Hematopoietic multipotent progenitor cell treated with erythropoietin and hydrocortisone succinate and interleukin-3 and kit ligand, for 4 days (in vitro differentiated cells): ENCODE data around the gene OSM.

ENCODE experiments used
- DNase-seq: peaks from one replicate; pipeline ENCODE4 v3.0.0-alpha.2; 2015

The OSM gene

GRCh38 chr22:30285176-30285845, 18.7 kb upstream of the OSM start:
- no peak for DNase-seq

- no peak for DNase-seq
These were observed 18.0 kb upstream of the OSM start for GRCh38 chr22:30284666-30285065.

GRCh38 chr22:30284172-30284571, 17.5 kb upstream of the OSM start:
- DNase-seq: peak; percentile 86

- no peak for DNase-seq
These were observed 16.7 kb upstream of the OSM start for GRCh38 chr22:30283342-30283741.

GRCh38 chr22:30282616-30283046, 16.0 kb upstream of the OSM start:
- peak; percentile 71 for DNase-seq

- DNase-seq: no peak
These were observed 13.9 kb upstream of the OSM start for GRCh38 chr22:30280505-30280904.

GRCh38 chr22:30279932-30280331, 13.3 kb upstream of the OSM start:
- DNase-seq: no peak

- DNase-seq: peak; percentile 82
These were observed 12.6 kb upstream of the OSM start for GRCh38 chr22:30279046-30279788.

GRCh38 chr22:30277547-30278344, 11.1 kb upstream of the OSM start:
- DNase-seq: peak; percentile 79

- peak; percentile 41 for DNase-seq
These were observed 9.4 kb upstream of the OSM start for GRCh38 chr22:30276039-30276438.

GRCh38 chr22:30275625-30276024, 9.0 kb upstream of the OSM start:
- no peak for DNase-seq

GRCh38 chr22:30274437-30274812, 7.8 kb upstream of the OSM start:
- no peak for DNase-seq

GRCh38 chr22:30273711-30274436, 7.2 kb upstream of the OSM start:
- no peak for DNase-seq

GRCh38 chr22:30272781-30273601, 6.3 kb upstream of the OSM start:
- DNase-seq: no peak

- peak; percentile 86 for DNase-seq
These were observed 4.2 kb upstream of the OSM start for GRCh38 chr22:30270832-30271231.

GRCh38 chr22:30268331-30268730, 1.7 kb upstream of the OSM start:
- DNase-seq: no peak

GRCh38 chr22:30267382-30268302, 991 bp upstream of the OSM start:
- DNase-seq: peak; percentile 90

GRCh38 chr22:30265823-30266444, 717 bp downstream of the OSM start:
- peak; percentile 94 for DNase-seq

- DNase-seq: peak; percentile 39
These were observed 1.4 kb downstream of the OSM start for GRCh38 chr22:30265131-30265720.

- DNase-seq: peak; percentile 19
These were observed 2.8 kb downstream of the OSM start for GRCh38 chr22:30263883-30264282.
